Neuron (in vitro differentiated cells): Measurements from ENCODE around the gene FBXW11.
"Not testable (repeated sequence)": the region's sequence is repeated elsewhere in the genome, so short reads cannot be mapped to it uniquely, and the experiment has no call there.

ENCODE experiments used
- H2AFZ ChIP-seq: one replicate; pipeline ENCODE4 v1.6.1; 2013; ENCODE audit warnings: low read depth, mild to moderate bottlenecking, inconsistent platforms, low read length, moderate library complexity
- H3K27me3 ChIP-seq: one replicate; pipeline ENCODE4 v1.6.1; 2013; ENCODE audit warnings: low read length; ENCODE audit not compliant: insufficient read depth
- H3K36me3 ChIP-seq: one replicate; pipeline ENCODE4 v1.6.1; 2013; ENCODE audit warnings: low read length; ENCODE audit not compliant: insufficient read depth
- H3K4me1 ChIP-seq: one replicate; pipeline ENCODE4 v1.6.1; 2013; ENCODE audit warnings: low read length; ENCODE audit not compliant: insufficient read depth
- H3K4me3 ChIP-seq: 2 replicates; pipeline ENCODE4 v1.5.1; 2013; ENCODE audit warnings: mild to moderate bottlenecking, low read length, moderate library complexity
- H3K9me3 ChIP-seq: one replicate; pipeline ENCODE4 v1.6.1; 2013; ENCODE audit warnings: low read length

FBXW11 gene

DNA sequence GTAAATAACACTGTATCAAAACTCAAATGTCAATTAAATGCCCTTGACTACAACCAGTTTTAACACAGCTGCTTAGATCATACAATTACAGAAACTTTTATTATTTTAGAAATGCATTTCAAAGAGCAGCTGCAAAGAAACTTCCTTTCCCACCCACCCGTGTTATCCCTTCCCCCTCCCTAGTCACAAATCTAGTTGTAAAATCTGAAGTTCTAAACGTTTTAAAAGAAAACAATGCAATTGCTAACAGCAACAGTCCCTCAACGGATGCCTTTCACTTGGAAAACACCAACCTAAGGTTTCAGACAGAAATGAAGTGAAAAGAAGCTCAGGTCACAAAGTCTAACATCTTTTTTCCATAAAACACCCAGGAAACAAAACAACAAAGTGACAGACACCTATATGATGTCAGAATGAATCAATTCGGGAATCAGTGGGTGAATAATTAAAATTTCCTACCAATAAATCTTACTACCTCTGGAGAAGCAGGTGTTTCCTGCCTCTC, 100.3 kb downstream of the FBXW11 start:
- no peak overlapping the region for H2AFZ ChIP-seq
- H3K4me1 ChIP-seq = no peaks in the 10 kb centered on the region
- no peaks in the 10 kb centered on the region for H3K9me3 ChIP-seq
- no peaks in the 10 kb centered on the region for H3K27me3 ChIP-seq
- peaks cover 14% of the 10 kb centered on the region for H3K36me3 ChIP-seq
- no peak overlapping the region for H3K4me3 ChIP-seq

GRCh38 chr5:171904886-171905285, 101.6 kb downstream of the FBXW11 start:
- Histone ChIP-seq H3K4me1 (no peaks in the 10 kb centered on the region), H3K4me3 (no peak overlapping the region), H2AFZ (no peak overlapping the region), H3K27me3 (no peaks in the 10 kb centered on the region), H3K36me3 (peaks cover 9% of the 10 kb centered on the region), H3K9me3 (no peaks in the 10 kb centered on the region)

- no peaks in the 10 kb centered on the region for H3K9me3 ChIP-seq
- no peaks in the 10 kb centered on the region for H3K4me1 ChIP-seq
- no peak overlapping the region for H3K4me3 ChIP-seq
- H3K27me3 ChIP-seq = no peaks in the 10 kb centered on the region
- no peak overlapping the region for H2AFZ ChIP-seq
- H3K36me3 ChIP-seq = peaks cover 12% of the 10 kb centered on the region
Observed at GRCh38 chr5:171901764-171902163, 104.7 kb downstream of the FBXW11 start.

- H3K9me3 ChIP-seq = no peaks in the 10 kb centered on the region
- no peak overlapping the region for H2AFZ ChIP-seq
- no peaks in the 10 kb centered on the region for H3K4me1 ChIP-seq
- H3K4me3 ChIP-seq = no peak overlapping the region
- H3K36me3 ChIP-seq = peaks cover 23% of the 10 kb centered on the region
- no peaks in the 10 kb centered on the region for H3K27me3 ChIP-seq
Observed at GRCh38 chr5:171899792-171900191, 106.6 kb downstream of the FBXW11 start.

GRCh38 chr5:171898879-171899278, 107.6 kb downstream of the FBXW11 start:
- H3K36me3 ChIP-seq = peaks cover 26% of the 10 kb centered on the region
- no peaks in the 10 kb centered on the region for H3K4me1 ChIP-seq
- H3K9me3 ChIP-seq = no peaks in the 10 kb centered on the region
- no peak overlapping the region for H2AFZ ChIP-seq
- H3K27me3 ChIP-seq = no peaks in the 10 kb centered on the region
- H3K4me3 ChIP-seq = no peak overlapping the region

GRCh38 chr5:171898386-171898785, 108.1 kb downstream of the FBXW11 start:
- H3K27me3 ChIP-seq = no peaks in the 10 kb centered on the region
- H3K36me3 ChIP-seq = peaks cover 26% of the 10 kb centered on the region
- H2AFZ ChIP-seq = no peak overlapping the region
- H3K4me1 ChIP-seq = no peaks in the 10 kb centered on the region
- H3K4me3 ChIP-seq = no peak overlapping the region
- H3K9me3 ChIP-seq = no peaks in the 10 kb centered on the region

GRCh38 chr5:171897231-171897630, 109.2 kb downstream of the FBXW11 start:
- H3K4me1 ChIP-seq = no peaks in the 10 kb centered on the region
- no peaks in the 10 kb centered on the region for H3K27me3 ChIP-seq
- peaks cover 26% of the 10 kb centered on the region for H3K36me3 ChIP-seq
- H2AFZ ChIP-seq = no peak overlapping the region
- no peaks in the 10 kb centered on the region for H3K9me3 ChIP-seq
- no peak overlapping the region for H3K4me3 ChIP-seq

- Histone ChIP-seq H3K27me3 (no peaks in the 10 kb centered on the region), H3K4me3 (no peak overlapping the region), H3K36me3 (peaks cover 32% of the 10 kb centered on the region), H3K4me1 (no peaks in the 10 kb centered on the region), H2AFZ (no peak overlapping the region), H3K9me3 (no peaks in the 10 kb centered on the region)
Observed at GRCh38 chr5:171895081-171895480, 111.4 kb downstream of the FBXW11 start.

DNA sequence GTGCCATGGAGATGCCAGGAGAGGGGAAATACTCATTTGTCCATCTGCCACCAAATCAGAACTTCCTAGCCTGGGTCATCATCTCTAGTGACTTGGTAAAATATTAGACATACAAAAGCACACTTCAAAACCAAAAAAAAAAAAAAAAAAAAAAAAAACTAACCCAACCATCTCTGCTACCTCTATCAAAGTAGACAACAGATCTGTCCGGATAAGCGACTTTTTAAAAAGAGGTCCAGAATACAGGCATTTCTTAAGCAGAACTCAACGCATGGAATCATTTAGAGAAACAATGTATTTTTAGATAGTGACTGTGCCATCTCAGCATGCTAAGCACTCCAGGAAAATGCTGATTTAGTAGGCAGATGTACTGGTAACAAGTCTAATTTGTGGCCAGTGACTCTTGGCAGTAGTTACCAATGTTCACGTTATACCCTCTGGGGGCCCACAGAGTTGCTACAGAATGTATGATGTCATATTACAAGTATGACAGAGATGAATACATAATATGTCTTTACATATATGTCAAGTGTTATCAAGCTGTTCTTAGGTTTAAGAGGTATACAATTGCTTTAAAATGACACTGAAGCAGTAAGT, 113.0 kb downstream of the FBXW11 start:
- Histone ChIP-seq H2AFZ (no peak overlapping the region), H3K4me1 (no peaks in the 10 kb centered on the region), H3K9me3 (no peaks in the 10 kb centered on the region), H3K4me3 (no peak overlapping the region), H3K27me3 (no peaks in the 10 kb centered on the region), H3K36me3 (peaks cover 32% of the 10 kb centered on the region)

DNA sequence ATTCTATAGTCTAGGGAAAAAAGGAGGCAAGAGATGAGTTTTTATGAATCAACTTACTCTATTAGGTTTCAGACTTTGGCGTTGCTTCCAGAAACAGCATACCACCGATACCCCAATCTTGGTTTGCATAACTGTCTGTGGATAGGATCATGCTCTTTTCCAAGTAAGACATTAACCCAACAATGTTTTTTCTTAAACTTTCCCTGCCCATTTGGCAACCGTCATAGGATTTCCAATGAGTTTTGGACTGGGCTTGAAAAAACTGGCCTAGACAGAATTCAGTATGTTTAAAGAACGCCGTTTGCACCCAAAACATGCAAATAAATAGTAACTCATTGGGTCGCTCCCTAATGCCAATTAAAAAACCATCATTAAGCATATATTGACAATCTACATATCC, 114.8 kb downstream of the FBXW11 start:
- Histone ChIP-seq H3K9me3 (no peaks in the 10 kb centered on the region), H3K36me3 (peaks cover 30% of the 10 kb centered on the region), H3K27me3 (no peaks in the 10 kb centered on the region)

DNA sequence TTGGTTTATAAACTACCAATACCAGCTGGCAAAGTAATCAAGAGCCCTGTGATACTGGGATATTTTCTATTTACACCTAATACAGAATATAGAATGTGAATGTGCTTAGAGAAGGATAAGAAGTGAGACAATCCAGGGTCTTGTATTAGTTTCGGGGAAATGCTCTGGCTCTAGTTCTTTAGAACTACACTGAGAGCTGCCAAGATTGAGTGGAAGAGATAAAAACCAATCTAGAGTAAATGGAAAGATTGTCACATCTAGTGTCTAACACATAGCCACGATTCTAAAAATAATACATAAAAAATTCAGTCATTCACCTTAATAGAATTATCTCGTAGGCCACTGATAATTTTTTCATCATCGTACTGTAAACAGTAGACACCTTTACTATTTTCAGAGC, 115.3 kb downstream of the FBXW11 start:
- Histone ChIP-seq H3K4me3 (no peak overlapping the region), H3K27me3 (no peaks in the 10 kb centered on the region), H3K36me3 (peaks cover 26% of the 10 kb centered on the region), H3K4me1 (no peaks in the 10 kb centered on the region), H3K9me3 (no peaks in the 10 kb centered on the region), H2AFZ (no peak overlapping the region)

More for the DNA sequence above, 114.8 kb downstream of the FBXW11 start:
- Histone ChIP-seq H3K4me1 (no peaks in the 10 kb centered on the region), H3K4me3 (no peak overlapping the region), H2AFZ (no peak overlapping the region)

GRCh38 chr5:171888051-171888481, 118.4 kb downstream of the FBXW11 start:
- H3K9me3 ChIP-seq = no peaks in the 10 kb centered on the region
- H2AFZ ChIP-seq = no peak overlapping the region
- H3K36me3 ChIP-seq = peaks cover 31% of the 10 kb centered on the region
- no peak overlapping the region for H3K4me3 ChIP-seq
- no peaks in the 10 kb centered on the region for H3K4me1 ChIP-seq
- no peaks in the 10 kb centered on the region for H3K27me3 ChIP-seq

GRCh38 chr5:171886037-171886436, 120.4 kb downstream of the FBXW11 start:
- H2AFZ ChIP-seq, H3K4me3 ChIP-seq, H3K27me3 ChIP-seq, H3K9me3 ChIP-seq, H3K4me1 ChIP-seq: not testable (repeated sequence)
- H3K36me3 ChIP-seq = peaks cover 31% of the 10 kb centered on the region

DNA sequence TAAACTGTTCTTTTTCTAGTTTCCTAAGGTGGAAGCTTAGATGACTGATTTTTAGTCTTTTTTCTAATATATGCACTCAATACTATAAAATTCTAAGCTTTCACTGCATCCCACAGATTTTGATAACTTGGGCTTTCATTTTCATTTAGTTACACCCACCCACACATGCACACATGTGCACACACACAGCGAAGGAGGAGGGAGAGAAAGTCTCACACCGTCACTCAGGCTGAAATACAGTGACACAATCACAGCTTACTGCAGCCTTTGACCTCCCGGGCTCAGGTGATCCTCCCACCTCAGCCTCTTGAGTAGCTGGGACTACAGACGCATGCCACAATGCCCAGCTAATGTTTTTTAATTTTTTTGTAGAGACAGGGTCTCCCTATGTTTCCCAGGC, 124.3 kb downstream of the FBXW11 start:
- Histone ChIP-seq H3K4me1 (no peaks in the 10 kb centered on the region), H3K27me3 (no peaks in the 10 kb centered on the region), H3K36me3 (peaks cover 33% of the 10 kb centered on the region), H3K9me3 (no peaks in the 10 kb centered on the region), H2AFZ (no peak overlapping the region), H3K4me3 (no peak overlapping the region)
